ENCODE measurements around the gene C4orf36.

DNA sequence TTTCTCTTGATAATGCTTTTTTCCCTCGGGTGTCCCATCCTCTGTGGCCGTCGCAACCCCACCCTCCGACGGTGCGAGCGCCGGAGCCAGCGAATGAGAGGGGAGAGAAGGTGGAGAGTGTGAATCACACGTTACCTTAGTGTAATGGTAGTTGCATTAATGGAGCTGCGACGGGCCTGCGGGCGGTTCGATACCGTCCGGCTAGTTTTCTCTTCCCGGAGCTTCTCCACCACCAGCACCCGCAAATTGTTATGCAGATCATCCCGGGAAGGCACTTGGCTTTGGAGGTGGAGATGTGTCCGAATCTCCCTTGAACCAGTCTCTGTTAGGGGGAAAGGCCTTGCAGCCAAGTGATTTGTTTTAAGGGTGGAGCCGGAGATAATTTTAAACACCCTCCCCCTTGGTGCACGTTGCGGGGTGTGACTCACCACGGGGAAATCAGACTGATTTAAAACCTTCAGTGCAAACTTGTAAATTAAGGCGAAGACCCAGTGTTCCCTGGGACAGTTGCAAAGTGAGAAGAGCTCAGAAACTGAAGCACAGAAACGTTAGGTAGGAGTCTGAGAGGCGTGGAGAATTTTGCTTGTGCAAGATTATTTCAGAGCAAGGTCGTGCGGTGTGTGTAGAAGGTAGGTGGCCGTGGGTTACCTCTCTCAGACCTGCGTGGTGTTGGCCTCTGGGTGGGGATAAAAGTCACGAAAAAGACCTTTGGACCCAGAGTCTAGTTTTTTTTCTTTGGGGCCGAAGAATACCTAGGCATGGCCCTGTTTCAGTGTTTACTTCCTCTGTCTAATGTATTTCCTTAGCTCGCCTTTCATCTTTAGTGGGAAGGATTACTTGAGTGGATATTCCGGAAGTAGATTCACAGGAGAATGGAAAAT, 43.9 kb upstream of the C4orf36 start:
- no peak for TF ChIP-seq EZH2 (optimal IDR thresholded peaks at IDR 0.05; ENCODE audit: low read depth, low read length)
- peak; percentile 20; the same call in 1 of the 2 replicates for TF ChIP-seq CTCF (IDR thresholded peaks at IDR 0.05; ENCODE audit: low read length)
- TF ChIP-seq EZH2phosphoT487 (IDR thresholded peaks at IDR 0.05; ENCODE audit: low read length) = no peak

All from MM.1S (cell line).